HS-27A (cell line): ENCODE results near the gene PARD3.

Experiments
- DNase-seq: peaks from one replicate; pipeline ENCODE4 v3.0.0-alpha.2; 2012; ENCODE audit warnings: low read depth, missing footprints

The PARD3 gene

DNA sequence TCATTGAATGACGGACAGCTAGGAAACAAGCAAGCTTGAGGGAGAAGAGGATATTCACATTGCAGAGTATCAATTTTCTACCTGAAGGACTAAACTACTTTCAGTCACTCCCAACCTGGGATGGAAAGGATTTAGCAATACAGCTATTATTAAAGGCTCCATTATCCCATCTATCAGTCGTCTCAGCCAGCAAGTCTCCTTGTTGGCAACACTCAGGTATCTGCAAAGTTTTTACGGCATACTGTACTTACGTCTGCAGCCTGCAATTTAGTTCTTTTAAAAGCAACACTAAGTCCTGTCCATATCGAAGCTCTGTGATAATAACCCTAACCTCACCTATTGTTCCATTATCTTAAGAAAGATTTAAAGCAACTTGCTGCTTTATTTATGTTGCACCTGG is 689.4 kb downstream of the PARD3 start:
- DNase-seq = no peak

DNA sequence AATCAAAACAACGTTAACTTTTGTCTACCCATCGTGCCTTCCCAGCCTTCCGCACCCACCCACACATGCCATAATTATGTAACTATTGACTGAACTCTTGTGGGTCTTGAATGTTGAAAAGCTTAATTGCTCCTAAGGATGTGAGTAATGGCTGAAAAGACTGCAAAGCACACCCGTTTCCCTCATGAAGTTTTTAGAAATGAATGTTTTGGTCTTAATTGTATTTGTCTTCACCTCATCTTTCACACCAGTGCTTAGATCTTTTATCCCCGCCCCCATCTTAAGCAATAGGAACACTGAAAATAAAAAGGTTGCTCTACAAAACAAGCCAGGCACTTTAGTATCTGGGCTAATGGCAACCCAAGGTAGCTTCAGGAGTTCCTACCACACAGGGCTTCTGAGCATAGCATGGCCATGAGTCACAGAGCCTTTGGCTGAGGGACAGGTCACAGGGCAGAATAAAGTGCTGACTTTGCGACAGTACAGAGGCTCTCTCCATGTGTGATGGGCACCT is 690.5 kb downstream of the PARD3 start:
- peak; percentile 24 for DNase-seq

DNA sequence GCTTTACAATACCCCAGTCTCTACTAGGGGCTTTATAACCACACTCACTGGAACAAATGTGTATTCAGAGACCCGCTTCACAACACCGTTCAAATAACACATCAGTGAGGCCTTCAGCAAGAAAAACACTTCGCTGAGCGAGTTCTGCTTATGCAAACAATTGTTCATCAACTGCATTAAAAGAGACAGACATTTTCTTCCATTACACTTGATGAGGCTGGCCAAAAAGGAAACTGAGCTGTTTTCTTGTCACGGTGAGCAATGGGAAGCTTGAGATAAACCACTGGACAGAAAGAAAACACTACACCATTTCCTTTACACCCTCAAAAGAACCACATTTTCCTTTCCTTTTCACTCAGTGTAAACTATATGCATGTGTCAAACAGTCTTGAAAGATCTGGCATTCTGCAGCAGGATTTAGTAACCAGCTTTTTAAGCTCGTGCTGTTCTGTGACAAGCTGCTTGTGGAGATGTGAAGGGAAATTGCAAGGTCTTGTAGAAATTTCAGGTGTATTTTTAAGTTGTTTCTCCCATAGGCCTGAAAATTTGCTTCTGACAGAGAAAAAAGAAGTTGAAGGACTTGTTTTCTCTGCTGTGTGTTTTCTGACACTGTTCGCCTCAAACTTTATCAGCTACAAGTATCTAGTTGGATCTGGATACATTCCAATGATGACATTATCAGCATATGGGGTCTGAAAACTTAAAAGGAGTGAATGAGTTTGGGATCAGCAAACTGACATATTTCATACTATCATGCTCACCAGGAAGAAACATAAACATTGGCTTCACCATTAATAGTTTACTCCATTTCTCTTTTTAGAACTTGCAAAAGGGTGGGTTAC is 693.1 kb downstream of the PARD3 start:
- DNase-seq = no peak

DNA sequence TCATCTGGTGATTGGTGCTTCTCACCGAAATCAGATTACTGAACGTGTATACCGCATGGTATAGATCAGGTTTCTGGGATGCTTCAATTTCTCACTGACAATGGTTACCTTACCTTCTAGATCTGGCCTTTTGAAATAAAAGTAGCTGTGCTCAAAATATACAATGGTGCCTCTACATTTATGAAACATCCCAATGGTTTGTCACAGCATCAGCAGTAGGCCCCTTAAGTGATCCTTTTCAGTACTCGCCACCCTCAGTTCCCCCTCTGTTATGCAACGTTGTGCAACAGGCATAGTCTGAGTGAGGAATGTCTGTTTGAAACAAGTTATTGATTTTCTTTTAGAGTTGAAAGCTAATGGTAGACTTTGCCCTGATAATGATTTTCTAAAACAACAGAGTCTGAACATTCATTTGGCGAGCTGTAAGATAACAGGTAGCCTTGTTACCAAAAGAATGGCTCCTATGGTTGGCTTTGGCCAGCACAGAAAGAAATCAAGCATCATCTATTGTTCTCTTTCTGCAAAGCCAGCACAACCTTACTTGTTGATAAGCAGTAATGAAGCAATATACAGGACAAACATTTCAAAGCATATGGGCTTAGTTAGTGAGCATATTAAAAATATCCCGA is 693.9 kb downstream of the PARD3 start:
- DNase-seq = no peak

DNA sequence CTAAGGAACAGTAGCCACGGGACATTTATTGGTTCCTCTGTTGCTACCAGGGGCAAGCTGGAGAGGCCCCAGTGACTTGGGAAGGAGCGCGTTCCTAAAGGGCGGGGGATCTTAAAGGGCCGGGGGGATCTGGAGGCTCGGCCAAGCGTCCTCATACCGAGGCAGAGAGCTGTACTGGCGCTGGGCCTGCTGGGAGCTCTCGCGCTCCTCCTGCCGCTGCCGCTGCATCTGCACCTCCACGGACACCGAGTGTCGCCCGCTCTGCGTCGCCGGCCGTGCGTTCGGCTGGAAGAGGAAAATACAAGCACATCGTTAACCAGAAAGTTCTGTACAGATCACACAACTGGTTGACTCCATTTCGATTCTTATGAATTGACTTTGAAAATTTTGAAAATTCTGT is 695.6 kb downstream of the PARD3 start:
- no peak for DNase-seq

DNA sequence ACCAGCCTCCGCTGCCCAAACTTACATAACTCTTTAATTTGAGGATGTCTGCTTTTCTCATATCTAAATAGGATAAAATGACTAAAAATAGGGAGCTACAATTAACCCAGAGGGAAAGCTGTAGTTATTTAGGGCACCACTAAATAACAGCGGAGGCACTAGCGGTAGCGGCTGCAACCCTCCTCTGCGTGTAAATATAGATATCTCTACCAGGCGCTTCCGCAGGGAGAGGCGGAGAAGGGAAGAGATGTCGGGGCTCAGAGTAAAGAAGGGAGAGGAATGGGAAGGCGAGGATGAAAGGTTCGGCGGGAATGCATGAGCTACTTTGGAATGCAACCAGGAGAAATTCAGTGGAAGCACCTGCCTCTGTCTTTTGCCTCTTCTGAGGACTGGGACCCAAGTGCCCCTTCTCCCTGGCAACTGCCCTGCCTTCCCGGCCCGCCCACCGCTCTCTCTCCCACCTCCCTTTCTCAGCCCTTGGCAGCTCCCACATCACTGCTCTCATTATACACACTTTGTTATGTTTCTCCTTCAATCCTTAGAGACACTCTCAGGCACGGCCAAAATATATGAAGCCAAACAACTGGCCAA is 698.3 kb downstream of the PARD3 start:
- DNase-seq = no peak

DNA sequence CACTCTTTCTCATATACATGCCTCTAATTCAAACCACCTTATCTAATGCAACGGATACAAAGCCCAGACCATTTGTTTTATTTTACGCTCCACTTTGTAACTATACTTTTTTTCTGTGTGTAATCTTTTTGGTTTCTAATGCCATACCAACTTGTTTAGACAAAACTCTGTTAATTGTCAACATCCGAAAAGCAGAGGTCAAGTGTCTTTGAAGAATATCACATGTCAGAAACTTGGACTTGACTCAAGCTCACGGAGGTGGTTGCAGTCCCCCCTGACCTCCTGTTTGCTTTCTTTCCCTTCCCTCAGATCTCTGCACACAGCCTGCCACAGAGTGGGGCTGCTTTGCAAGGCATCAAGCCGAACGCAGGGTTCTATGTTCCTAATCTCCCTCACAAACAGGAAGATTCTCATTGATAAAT is 698.9 kb downstream of the PARD3 start:
- no peak for DNase-seq

DNA sequence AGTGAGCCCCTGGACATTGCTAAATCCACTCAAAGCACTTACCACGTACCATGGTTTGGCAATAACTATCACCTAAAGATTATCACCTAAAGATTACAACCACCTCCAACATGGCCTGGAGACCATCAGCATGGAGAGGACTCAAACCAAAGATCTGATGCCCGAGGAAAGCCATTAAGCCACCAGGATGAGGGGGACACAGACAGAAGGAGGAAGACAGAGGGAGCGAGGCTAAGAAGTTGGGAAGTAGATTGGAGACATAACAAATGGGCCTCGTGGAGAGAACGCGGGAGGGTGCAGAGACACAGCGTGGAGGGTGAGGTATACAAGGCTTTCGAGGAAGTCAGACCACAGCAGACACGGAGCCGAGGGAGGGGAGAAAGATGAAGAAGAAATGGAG is 700.2 kb downstream of the PARD3 start:
- no peak for DNase-seq

DNA sequence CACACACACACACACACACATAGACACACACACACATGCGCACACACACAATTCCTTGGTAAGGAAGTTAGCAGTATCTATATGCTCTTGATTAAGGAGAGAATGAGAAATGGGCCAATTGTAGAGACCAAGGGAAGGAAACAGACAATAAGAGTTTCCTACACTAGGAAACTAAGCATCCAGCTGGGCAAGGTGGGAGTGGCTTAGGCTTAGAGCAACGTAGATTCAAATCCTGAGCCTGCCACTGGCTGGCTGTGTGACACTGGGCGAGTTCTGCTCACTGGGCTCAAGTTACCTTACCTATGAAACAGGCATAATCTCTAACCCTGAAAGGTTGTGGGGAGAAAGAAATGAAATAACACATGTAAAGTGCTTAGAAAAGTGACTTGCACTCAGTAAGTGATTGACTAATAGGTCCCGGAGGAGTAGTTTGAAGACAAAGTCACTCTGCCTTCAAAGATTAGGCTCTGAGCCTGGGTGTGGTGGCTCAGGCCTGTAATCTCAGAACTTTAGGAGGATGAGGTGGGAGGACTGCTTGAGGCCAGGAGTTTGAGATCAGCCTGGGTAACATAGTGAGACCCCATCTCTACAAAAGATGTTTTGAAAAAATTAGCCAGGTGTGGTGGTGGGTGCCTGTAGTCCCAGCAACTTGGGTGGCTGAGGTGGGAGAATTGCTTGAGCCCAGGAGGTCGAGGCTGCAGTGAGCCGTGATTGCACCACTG is 701.4 kb downstream of the PARD3 start:
- DNase-seq = no peak

DNA sequence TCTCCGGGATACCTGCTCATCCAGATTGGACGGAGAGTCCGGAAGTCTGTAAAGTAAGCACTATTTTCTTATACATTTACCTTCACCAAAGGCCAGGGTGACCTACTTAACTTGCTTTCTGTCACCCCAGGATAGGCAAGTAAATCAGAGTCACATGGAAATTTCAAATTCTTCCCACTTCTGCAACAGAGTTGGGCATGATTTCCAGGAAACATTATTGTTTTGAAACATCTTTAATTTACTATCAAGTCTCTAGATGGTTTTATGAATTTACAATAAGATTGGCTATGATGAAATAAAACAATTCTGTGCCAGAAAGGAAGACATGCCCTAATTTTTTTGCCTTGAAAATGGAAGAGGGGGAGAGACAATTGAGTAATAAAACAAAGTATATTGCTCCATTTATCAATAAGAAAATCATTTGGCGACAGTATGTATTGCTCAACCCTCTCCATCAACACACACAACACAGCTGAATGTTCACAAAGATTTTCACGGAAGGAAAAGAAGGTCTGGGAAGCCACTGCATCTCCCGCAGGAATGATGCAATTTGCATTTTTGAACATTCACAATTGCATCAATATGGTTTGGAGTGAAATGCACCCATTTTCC is 702.8 kb downstream of the PARD3 start:
- no peak for DNase-seq

DNA sequence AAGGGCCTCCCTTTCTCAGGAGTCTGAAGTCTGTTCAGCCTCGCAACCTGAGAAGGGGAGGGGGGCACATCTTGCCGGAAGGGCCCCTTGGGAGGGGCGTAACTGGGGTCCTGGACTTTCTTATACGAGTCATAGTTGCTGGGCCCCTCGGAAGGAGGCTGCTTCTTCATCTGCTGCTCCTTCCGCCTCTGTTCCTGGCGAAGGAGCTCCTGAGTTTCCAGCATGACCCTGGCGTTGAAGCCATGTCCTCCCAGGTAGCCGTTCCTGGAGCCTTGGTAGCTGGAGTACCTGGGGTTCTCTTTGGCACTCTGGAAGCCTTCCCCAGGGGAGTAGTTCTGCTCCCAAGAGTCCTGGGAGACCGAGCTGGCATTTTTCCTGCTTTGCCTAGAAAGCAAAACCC is 703.9 kb downstream of the PARD3 start:
- DNase-seq = no peak

DNA sequence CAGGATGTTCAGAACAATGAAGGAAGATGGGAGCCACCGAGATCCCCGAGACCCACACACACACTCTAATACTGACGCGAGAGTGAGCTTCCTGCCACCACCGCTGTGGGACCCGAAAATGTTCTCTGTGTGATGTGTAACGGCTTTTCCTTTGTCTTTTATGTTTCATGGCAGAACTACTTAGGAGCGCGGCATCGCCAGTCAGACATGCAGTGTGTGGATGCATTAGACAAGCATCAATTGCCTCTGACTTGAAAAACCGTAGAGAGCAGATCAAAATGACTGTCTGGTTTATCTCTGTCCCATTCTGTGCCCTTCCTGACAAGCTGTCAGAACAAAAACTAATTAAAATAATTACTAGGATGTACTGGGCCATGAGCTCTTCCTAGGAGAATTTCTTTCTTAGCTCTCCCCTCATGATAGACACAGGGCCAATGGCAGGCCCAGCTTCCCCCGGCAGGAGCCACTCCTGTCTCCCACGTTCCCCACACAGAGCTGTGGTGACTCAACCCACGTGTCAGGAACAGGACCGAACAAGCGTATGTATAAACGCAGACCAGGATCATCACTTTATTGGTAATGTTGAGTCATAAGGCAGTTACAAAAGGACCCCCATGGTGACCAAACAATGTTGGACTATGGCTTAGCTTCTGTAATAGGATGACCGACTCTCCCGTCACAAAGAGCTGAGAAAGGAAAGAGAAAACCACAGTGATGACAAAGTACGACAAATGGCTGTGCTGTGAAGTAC is 705.0 kb downstream of the PARD3 start:
- DNase-seq = no peak

DNA sequence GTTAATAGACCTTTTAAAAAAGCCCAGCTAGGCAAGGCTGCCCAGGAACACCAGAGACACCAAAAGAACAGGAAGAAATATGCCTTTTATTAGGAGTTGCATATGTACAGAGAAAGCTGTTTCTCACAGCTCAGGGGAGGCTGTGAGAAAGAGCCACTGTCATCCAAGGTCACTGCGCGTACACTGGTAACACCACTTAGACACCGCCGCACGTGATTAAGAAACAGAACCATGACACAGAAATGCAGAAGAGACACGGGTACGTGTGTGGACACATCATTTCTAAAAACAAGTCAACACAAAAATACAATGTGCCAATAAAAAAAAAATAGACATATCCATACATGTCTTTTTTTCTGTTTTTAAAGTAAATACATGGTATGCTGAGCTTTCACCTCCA is 705.6 kb downstream of the PARD3 start:
- no peak for DNase-seq

DNA sequence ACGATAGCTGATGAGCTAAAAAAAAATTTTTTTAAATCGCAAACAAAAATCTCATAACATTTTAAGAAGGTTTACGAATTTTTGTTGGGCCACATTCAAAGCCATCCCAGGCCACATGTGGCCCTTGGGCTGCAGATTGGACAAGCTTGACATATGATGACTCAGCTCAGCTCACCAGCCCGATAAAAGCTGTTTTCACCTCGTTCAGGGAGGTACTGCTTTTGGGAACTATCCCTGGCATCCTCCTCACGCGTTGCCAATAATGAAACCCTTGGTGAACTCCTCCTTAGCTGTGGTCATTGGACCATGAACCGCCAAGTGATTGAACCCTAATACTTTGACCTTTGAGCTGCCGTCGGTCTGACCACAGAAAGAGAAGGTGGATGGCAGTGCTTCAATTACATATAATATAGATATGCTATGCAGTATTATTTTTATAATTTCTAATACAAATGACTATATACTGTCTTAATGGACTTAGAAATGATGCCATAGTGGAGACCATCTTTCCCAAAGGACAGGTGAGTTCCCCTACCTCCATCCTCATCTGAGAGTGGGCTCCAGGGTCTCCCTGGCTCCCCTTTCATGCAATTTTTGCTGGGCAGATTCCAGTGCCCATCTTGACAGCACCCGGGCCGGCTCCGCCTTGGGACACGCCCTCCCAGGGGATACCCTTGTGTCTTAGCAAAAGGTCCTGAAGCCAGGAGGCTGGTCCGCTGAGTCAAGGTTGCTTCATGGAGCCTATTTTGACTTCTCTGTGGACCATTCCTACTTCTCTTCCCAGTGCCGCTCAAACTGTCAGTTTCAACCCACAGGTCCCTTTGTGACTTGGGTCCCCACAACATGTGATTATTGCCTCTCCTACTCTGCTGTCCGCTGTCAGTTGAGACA is 707.2 kb downstream of the PARD3 start:
- DNase-seq = no peak

DNA sequence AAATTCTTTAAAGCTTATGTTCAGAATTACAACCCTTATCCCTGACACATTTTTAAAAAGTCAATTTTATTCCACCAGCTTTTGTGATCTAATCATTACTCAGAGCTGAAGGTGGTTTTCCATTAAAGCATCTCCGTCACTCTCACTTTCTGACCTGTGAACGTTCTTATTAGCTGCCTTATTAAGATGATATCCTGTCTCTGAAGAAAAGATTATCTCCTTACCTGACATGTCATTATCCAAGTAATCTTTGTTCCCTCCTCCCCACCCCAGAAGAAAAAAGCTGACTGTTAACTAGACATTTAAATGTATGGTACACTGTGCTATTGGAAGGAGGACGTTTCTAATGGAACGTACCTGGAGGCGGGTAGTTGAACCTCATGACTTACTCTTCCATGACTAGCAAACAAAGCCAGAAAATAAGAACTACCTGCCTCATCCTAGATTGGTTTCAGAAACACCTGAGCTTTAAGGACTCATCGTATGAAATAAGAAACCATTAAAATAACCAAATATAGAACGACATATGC is 708.7 kb downstream of the PARD3 start:
- no peak for DNase-seq

DNA sequence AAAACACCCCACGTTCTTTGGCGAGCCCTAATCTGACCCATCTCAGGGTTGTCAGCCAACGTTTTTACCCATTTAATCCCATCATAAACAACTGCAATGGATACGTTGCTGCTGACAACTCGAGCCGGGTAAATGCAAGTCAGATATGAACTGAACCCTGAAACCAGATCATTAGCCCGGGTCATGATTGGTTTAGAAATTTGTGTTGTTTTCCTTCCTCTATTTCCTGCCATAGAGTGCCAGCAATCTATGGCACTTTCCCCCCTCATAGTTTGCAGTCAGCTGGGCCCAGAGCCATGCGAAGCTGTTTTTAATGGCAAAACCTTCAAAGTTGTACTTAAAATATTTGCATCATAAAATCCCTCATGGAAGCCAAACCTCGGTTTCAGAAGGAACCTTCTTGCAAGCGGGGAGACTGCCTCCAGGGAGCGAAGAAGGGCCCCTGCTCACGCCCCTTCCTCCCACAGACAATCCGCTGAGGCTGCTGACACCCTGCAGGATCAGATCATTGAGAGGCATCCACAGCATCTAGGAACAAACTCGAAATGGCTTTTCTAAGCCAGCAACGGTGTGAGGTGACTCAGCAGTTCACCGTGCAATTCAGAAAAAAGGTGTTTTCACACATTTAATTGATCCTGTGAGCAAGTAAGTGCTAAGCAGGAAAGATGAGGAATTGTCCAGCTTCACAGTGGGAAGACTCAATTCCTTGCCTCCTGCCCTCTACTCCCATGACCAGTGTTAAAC is 710.1 kb downstream of the PARD3 start:
- no peak for DNase-seq

DNA sequence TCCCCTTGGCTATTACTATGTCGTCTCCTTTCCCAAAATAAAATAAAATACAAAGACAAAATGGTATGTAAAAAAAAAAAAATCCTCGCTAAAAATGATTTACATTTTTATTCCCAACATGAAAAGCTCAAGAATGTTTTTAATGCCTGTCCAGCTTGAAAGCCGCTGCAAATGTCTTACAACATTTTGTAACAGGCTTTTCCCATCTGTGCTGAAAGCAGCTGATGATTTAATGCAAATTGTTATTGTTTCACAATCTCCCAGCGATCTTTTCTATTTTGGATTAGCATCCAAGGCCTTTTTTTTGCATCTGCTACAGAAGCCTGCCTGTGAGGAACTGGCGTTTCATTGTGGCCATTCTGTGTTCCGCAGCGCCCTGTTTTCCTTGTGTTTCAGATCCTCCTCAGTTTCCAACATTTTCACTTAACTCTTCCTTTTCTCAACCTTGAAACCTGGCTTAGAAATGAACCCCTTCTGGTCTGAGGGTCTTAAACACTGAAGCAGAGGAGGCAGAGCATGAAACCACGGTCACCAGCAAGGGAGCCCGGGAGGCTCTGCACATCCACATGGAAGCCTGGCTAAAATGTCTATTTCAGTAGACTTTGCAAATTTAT is 712.1 kb downstream of the PARD3 start:
- no peak for DNase-seq

DNA sequence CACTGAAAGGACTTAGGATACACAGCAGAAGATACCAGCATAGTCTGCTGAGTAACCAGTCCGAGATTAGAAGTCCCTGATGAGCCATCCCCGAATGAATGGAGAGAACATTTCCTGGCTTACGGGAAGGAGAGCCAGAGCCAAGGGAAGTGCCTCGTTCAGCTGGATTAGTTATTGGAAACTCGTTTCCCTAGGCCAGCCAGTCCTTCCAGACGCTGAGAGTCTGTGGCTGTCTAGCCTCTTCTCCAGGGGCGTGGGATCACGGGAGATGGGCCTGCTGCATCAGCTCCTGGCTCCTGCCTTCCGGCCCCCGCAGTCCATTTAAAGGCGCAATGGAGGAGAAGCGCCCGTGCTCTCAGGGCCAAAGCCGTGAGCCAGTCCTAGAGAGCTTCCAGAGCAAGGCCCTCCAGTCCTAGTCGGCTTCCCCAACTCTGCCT is 712.8 kb downstream of the PARD3 start:
- no peak for DNase-seq

DNA sequence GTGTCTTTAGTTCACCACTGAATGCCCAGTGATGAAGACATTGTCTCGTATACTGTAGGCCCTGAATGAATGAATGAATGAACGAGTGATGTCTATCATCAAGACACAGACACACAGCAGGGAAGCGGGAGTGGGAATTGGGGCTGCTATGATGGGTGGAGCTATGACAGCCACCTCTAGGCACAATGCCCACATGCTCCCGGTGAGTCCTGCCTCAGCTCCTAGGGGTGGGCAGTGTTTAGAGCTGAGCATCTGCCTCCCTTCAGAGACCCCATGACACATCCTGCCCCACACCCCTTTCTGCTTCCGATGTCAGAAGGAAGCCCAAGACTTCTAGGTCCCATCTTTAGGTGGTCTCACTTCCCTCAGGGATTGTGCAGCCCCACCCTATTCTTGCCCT is 714.1 kb downstream of the PARD3 start:
- DNase-seq = no peak
